D721Med (cell line): ENCODE measurements around the gene TMEM98.

Source experiments
- DNase-seq: peaks from one replicate; pipeline ENCODE4 v3.0.0; 2011; ENCODE audit warnings: low spot score; ENCODE audit not compliant: insufficient read length
- FAIRE-seq: peaks from 2 replicates; lab custom pipeline; 2011; peaks lifted over from hg19 to GRCh38; lab: Jason Lieb, UNC
- CTCF ChIP-seq: IDR thresholded peaks from 2 replicates; pipeline ENCODE4 v1.5.1; 2012; ENCODE audit warnings: mild to moderate bottlenecking, control low read depth; ENCODE audit not compliant: insufficient read depth; ENCODE audit errors: missing control alignments

Gene TMEM98

GRCh38 chr17:32894245-32894644 is 33.7 kb upstream of the TMEM98 start:
- DNase-seq (no peak), FAIRE-seq (no peak)
- TF ChIP-seq CTCF = no peak

DNA sequence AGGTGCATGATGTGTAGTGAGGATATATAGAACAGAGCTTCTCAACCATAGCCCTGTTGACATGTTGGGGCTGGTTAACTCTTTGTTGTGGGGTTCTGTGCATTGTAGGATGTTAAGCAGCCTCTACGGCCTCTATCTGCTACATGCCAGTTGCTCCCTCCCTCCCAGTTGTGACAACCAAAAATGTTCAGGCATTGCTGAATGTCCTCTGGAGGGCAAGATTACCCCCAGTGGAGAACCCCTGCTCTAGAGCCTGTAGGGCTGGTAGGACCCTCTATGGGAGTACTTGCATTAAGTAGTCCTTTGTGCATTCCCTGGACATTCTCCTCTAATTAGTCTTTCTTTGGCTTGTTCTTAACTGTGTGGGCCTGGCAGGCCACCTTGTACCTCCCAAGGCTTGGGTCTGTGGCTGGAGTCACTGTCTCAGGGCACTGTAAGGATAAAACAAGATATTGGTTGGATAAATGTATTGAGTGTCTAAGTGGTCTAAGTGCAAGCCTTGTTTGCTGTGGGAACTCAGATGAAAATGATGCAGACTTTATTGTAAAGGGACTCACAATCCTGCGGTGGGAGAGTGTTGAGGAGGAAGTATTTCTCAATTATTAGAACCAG is 31.2 kb upstream of the TMEM98 start:
- DNase-seq (no peak), FAIRE-seq (no peak)
- no peak for TF ChIP-seq CTCF

- DNase-seq (no peak), FAIRE-seq (no peak)
- TF ChIP-seq CTCF = no peak
Observed at GRCh38 chr17:32899236-32900013, 28.5 kb upstream of the TMEM98 start.

DNA sequence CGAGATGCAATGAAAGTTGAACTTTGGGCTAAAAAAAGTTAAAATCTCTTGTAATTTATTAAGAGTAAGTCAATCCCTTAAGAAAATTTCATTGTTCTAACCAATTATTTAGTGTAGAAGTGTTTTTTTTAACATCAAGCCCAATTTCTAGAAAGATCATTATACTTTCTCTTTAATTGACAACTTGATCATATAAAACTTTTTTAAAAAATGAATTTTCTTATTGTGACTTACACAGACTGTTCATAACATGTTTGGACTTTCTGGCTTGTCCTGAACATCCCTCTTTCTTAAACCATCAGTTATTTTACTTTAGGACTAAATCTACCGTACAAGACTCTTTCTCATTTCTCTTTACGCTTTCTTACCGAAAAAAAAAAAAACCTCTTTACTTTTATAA is 26.2 kb upstream of the TMEM98 start:
- TF ChIP-seq CTCF = no peak
- DNase-seq (no peak), FAIRE-seq (no peak)

DNA sequence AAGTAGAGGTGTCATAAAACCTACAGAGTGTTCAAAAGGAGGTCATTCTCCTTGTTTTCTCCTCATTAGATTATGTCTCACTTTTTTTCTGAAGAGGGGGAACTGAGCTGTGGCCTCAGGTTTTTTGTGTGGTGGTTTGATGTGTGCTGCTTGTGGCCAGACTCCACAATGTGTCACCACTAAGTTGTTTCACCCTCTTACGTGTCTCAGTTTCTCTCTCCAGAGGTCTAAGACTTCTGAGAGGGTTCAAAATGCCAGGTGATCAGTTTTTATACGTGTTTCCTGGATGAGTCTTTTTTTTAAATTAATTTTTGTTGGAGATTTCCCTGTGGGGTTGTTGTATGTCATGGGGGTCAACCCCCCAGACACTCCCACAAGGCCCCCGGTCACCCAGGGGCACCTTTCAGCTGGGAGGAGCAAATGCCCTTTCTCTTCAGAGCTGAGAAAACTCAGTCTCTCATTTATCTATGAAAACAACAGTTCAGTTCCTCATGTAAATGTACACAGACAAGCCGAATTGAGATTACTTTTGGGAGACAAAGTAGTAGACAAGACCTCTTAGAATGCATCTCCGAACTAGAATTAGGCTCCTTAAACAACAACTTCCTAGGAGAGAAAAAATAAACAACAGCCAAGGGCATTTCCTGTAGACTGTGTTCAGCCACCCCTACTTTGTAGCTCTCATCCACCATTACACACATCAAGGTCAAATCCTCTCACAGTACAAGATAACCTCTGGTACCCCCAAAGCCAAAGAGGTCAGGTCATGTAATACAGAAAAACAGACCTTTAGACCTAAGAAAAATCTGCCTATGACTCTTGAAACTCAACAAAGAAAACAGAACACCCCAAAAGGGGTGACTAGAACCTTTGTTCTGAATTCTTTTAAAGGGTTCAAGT is 23.9 kb upstream of the TMEM98 start:
- TF ChIP-seq CTCF = no peak
- DNase-seq = no peak
- FAIRE-seq = no peak

DNA sequence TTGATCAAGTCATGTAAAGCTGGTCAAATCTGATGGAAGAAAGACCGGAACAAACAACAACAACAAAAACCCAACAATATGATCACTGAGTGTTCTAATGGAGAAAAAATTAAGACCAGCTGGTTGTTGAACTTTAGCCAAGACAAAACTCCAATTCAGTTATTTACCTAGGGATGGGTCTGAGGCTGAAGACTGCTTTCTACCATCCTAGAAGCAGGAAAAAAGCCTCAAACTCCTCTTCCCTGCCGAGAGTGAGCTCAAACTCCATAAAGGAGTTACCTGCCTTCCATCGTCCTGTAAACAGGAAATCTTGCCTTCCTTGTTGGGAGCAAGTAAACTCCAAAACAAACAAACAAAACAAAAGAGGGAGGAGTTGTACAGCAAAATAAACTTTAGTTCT is 23.1 kb upstream of the TMEM98 start:
- DNase-seq = no peak
- no peak for FAIRE-seq
- TF ChIP-seq CTCF = no peak

DNA sequence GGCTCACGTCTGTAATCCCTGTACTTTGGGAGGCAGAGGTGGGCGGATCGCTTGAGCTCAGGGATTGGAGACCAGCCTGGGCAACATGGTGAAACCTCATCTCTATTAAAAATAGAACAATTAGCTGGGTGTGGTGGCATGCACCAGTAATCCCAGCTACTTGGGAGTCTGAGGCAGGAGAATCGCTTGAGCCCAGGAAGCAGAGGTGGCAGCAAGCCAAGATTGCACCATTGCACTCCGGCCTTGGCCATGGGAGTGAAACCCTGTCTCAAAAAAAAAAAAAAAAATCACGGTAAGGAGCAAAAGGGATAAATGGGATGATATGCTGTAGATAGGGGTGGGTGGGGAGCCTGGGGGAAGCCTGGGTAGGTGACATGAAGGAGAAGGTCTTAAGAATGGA is 20.4 kb upstream of the TMEM98 start:
- DNase-seq (no peak), FAIRE-seq (no peak)
- TF ChIP-seq CTCF = no peak
